SKM-1 (cell line): ENCODE measurements around the gene ELMO2.

Experiments
- DNase-seq: peaks from one replicate; lab custom pipeline; 2025; ENCODE audit not compliant: unreplicated experiment; lab: John Stamatoyannopoulos, UW

Gene ELMO2, protein sequence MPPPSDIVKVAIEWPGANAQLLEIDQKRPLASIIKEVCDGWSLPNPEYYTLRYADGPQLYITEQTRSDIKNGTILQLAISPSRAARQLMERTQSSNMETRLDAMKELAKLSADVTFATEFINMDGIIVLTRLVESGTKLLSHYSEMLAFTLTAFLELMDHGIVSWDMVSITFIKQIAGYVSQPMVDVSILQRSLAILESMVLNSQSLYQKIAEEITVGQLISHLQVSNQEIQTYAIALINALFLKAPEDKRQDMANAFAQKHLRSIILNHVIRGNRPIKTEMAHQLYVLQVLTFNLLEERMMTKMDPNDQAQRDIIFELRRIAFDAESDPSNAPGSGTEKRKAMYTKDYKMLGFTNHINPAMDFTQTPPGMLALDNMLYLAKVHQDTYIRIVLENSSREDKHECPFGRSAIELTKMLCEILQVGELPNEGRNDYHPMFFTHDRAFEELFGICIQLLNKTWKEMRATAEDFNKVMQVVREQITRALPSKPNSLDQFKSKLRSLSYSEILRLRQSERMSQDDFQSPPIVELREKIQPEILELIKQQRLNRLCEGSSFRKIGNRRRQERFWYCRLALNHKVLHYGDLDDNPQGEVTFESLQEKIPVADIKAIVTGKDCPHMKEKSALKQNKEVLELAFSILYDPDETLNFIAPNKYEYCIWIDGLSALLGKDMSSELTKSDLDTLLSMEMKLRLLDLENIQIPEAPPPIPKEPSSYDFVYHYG

DNA sequence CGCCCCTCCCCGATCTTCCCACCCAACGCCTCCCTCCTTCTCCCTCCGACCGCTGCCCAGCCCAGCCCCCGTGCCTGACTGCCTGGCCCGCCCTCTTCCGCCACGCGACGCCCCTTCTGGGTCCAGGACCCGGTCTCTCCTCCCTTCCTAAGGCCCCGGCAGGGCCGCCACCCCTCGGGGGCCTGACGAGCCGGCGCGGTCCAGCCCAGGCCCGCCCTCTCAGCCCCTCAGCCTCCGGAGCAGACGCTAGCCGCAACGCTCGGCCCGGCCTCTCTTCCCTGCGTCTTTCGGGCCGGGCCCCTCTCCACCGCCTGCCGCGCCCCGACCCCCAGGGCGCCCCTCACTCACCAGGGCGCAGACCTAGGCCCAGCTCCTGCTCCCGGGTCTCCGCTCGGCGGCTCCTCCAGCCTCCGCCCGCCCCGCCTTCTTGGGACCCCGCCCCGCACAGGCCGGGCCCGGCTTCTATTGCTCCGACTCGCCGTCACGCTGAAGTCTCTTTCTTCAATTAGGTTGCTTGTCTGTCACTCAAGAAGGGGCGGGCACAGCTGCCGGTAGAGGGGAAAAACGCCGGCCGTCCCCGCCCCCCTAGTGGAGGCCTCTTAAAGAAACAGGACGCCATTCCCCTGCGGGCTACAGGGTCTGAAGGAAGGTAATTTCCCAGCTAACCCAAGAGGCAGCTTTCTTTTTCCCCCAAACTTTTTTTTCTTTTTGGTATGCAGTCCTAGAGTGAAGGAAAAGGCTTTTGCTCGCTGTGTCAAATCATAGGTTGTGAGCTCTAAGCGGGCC is at the start of gene ELMO2:
Gene ELMO2, minus strand, starts transcription at position 416 of the 786 bp plus-strand sequence. CDS start 12,133 bp downstream, outside the sequence.
- DNase-seq, result peak; percentile 94

DNA sequence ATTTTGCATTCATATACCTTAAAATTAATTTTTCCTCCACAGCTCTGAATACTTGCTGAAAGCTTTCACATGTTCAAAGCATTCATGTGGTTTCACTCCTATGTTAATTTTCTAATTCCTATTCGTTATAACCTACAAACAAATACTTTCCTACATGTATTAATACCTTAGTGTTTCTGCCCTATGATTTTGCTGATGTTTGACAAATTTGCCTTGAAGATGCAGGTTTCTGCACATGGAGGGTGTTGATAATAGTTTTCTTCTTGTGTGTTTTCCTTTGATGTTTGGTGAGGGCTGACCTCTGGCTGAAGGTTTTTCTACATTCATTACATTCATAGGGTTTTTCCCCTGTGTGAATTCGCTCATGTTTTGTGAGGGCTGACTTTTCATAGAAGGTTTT is 49.3 kb upstream of the ELMO2 start:
- no peak for DNase-seq

DNA sequence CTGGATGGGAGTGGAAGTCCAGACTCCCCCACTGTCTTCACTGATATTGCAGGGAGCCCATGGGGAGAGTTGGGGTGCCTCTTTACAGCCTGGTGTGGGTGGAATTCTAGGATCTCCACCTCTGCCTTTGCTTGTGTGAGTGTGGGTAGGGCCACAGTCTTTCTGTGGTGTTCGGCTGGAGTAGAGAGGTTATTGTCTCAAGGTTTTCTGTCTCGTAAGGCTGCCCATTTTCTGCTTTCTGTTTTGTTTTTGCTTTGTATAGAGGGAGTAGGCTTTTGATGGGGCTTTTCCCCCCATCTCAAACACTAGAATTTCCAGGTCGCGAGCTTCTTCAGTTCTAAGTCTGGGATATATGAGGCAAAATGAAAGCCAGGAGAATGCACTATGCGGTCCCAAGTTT is 40.4 kb upstream of the ELMO2 start:
- DNase-seq, result no peak

DNA sequence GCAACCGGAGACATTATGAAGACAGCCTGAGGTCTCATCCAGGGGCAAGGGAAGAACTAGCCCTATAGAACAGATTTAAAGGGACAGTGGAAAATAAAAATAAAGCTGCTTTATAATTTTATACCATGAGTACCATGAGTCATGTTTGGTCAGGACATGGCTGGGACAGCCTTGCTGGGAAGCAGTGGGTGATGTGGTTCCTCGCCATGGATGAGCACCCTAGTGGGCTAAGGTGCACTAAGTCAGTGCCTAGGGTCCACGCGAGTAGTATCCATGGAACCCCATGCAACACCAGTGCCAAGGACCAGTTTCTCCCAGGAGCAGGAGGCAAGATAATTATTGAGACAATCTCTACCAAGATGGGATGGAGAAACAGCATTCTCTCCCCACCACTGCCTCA is 33.4 kb upstream of the ELMO2 start:
- no peak for DNase-seq

DNA sequence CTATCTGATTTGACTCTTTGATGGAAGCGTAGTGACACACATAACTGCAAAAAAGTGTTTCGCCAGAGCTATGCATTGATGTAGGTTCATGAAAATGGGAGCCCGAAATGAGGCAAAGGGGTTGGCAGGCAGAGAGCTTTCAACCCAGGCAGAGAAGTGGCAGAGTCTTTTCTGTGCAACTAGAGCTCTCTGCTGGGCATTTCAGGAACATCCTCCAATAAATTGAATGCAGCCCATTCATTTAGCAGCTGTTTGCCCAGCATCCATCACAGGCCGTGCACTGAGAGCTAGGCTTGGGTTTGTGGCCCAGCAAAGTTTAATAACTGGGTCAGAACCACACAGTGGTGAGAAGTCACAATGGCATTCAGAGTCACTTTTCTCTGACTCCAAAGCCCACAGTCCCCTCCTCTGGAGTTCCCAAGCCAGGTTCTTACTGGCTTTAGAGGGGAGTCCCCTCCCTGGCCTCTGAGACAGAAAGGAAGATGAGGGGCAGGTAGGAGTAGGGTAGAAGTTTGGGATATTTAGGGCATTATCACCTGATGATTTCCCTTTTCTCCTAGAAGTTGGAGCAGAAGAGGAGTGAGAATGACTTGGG is 31.8 kb upstream of the ELMO2 start:
- peak; percentile 7 for DNase-seq

DNA sequence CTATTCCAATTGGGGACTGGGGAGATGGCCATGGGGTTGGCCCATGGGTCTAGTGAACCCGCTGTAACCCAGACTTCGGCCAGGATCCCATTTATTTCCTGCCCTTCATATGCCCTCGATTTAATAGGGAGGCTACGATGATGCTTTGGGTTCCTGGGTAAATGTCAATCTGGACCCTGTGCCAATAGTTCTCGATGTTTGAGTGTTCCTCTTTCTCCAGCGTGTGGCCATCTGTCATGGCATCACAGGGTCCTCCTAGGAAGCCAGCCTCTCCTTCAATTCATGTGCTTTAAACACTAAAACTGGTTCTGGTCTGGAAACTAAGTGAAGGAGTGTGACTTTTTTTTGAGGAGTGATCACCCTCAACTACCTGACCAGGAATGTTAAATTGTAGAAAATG is 28.7 kb upstream of the ELMO2 start:
- no peak for DNase-seq

DNA sequence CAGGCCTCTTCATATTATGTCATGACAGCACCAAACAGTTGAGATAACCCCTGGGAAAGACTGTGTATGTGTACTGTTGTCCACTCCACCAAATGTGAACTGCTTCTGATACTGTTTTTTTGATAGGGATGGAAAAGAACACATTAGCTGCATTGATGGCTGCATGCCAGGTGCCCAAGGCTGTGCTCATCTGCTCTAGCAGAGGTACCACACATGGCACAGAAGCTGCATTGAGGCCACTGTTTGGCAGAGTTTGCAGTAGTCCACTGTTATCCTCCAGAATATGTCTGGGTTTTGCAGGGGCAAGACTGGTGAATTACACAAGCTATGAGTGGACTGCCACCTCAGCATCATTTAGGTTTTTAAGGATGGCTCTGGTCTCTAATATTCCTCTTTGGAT is 28.2 kb upstream of the ELMO2 start:
- no peak for DNase-seq

DNA sequence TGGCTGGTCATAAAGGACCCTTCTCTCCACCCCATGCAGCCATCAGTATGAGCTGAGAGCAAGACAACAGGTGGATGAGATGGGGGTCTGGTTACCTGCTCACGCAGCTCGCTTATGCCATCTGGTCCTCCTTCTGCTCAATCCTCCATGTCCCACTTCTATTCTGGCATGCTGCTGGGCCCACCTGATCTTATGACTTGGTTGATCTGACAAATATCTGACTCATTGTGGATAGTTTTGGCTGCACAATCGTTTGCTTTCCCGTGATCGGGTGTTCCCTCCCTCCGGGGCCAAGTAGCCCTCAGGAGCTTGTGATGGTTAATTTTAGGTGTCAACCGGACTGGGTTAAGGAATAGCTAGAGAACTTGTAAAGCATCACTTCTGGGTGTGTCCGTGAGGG is 26.6 kb upstream of the ELMO2 start:
- DNase-seq, result no peak

DNA sequence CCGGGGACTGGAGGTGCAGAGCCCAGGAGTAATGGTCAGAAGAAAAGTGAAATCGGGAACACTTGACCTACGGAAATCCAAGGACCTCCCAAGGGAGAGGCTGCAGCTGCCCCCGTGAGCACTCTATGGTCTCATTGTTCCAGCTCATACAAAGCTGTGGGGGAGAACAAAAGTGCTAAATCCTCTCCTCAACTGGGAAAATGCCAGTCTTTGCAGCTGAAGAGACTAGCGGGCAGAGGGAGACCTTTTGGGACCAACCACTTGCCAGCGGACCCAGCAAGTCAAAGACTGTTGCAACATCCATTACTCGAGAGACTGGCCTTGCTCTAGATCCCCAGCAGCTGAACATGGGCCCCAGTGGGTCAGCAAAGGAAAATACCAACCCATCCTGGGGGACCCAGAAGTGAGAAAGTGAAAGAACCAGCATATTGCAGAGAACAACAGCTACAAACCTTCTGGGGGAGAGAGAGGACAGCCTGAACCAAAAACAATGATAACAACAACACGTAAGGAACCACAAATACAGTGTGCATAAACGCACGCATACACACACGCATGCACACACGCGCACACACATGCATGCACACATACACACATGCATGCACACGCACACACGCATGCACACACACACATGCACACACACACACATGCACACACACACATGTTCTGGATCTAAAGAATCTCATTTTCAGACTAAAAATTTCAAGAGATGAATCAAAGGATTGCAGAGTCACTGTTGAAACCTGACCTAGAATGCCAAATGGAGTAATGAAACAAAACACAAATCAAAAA is 24.7 kb upstream of the ELMO2 start:
- no peak for DNase-seq

DNA sequence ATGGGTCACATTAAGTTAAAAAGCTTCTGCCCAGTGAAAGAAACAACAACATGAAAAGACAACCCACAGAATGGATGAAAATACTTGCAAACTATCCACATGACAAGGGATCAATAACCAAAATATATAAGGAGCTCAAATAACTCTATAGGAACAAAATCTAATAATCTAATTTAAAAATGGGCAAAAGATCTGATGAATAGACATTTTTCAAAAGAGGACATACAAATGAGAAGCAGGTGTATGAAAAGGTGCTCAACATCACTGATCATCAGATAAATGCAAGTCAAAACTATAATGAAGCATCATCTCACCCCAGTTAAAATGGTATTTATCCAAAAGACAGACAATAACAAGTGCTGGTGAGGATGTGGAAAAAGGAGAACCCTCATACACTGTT is 21.0 kb upstream of the ELMO2 start:
- DNase-seq, result no peak

DNA sequence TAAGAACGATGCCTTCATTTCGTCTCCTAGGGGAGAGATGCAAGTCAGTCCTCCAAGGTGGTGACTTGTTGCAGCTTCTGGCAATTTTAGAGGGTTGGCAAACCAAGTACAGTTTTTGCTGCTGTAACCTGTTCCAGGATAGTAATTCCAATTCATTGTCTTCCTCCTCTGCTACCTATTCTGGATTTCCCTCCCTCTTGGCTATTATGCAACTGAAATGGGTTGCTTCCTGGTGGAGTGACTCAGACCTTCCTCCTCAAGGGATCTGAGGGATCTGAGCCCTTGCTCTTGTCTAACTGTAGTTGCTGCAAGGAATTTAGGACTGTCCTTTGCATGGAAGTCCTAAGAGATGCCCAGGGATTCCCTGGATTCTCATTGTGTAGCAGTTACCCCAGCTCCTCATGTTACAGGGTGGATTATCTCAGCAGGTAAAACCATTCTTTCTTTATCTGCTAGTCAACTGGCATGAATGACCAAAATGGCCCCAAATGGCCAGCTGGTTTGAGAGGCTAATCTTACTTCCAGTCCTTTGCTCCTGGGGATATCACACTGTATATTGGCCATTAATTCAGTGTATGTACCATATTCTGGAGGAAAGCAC is 17.6 kb upstream of the ELMO2 start:
- no peak for DNase-seq

DNA sequence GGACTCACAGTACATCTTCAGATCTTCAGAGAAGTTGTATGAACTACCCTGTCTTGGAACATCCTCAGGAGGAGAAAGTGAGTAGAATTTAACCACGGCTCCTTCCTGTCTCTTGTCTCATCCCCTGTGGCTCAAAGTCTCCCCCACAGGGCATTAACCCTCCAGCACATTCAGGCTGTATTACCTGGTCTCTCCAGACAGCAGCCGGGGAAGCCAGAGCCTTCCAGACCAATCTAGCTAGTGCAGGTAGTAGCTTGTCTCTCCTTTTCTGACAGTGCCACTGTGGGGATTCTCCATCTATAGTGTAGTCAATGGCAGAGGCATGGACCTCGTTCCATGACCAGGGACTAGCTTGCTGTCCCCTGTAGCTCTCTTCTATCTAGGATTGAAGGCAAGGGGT is 16.9 kb upstream of the ELMO2 start:
- DNase-seq, result no peak

DNA sequence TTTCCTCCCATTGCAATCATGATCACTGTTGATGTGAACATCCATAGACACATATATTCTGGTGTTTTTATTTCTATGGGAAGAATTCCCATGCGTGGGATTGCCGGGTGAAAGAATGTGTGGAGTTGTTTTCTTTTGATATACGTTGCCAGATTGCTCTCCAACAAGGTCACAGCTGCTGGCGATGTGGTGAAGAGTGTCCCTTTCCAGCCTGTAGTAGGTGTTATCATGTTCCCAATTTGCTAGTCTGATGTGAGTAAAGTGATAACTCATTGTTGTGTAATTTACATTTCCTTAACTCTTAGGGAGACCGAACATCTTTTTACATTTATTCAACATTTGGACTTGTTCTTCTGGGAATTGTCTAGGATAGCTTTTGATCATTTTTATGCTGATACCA is 14.5 kb upstream of the ELMO2 start:
- DNase-seq, result no peak

DNA sequence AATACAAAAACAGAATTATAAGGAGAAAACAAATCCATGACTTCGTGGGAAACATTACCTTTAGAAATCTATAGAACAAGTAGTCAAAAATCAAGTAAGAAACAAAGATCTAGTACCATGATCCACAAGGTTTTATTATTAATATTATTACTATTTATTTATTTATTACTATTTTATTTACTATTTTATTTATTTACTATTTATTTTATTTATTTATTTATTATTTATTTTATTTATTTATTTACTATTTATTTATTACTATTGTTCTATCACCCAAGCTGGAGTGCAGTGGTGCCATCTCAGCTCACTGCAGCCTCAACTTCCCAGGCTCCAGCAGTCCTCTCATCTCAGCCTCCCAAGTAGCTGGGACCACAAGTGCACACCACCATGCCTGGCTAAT is 13.5 kb upstream of the ELMO2 start:
- no peak for DNase-seq

DNA sequence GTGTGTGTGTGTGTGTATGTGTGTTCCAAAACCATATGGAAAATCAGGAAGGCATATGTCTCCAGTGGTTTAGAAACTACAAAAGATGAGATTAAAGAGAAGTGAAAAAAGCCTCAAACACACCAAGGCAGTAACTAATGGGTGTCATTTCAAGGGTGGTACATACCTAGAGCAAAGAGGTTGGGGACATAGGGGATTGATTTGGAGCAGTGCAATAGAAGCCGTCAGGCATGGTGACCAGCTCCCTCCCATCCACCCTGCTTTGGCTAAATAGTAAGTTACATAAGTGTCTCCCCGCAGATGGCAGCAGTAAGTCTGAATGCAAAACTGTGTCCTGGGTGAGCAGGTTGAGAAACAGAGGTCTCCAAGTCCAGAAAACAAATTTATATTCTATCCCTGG is 10.4 kb upstream of the ELMO2 start:
- DNase-seq, result no peak

DNA sequence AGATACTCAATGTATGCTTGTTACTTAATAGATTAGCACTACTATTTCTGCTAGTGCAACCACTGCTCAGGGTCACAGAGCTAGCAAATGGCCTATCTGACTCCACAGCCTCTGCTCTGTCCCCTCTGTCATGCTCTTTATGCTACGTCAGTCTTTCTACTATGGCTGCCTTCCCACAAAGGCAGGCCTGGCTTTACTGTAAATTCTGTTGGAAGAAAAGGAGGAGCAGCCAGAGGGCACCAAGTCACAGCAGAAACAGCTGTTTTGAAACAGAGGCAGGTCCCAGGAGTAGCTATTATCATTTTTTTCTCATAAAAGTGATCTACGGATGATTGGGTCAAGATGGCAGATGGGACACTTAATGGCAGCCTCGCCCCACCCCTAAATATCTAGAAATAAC is 10.0 kb upstream of the ELMO2 start:
- DNase-seq, result no peak

DNA sequence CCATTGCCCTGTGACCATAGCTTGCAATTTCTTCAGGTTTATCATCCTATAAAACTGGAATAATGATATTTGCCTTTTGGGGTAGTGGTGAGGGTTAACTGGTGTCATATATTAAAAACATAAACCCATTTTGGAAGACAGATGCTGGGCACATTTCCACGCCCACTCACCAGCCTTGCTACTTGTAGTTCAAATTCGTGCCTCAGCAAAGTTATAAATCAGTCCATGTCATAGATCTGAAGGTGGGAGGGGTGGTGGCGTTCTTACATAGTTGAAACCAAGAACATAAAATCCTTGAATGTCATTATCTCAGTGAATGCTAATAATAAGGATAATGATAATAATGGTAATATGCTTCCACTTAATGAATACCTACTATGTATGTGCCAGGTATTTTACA is 9.4 kb upstream of the ELMO2 start:
- no peak for DNase-seq

DNA sequence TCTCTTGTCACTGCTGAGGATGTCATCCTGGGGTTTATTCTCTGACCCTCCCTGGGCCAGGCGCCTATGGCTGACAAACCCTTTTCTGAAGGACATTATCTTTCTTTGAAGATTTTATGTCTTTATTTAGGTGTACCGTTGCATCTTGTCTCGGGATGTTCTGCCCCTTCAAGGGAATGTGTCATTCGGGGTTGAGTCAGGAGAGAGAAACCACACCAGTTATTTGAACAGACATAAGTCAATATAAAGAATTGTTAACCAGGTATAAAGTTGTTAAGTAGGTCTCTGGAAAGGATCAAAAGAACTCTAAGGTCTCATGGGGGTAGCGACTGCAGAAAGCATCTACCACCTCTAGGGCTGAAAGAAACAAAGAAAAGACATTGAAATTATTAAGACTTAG is 8.2 kb upstream of the ELMO2 start:
- DNase-seq, result no peak

DNA sequence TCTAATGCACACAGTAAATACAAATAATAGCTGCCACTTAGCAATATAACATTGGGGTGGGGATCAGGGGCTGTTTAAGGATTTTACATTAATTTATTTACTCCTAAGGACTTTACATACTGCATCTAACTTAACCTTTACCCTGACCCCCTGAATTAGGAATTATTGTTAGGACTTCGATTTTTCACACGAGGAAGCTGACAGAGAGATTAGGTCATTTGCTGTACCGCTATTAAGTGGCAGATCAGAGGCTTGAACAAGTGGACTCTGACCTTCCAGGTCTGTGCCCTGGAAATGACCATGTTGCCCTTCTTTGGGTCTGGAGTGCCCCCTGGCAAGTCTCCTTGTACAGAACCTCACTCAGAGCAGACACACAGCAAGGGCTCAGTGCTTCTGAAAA is 5.2 kb upstream of the ELMO2 start:
- no peak for DNase-seq

DNA sequence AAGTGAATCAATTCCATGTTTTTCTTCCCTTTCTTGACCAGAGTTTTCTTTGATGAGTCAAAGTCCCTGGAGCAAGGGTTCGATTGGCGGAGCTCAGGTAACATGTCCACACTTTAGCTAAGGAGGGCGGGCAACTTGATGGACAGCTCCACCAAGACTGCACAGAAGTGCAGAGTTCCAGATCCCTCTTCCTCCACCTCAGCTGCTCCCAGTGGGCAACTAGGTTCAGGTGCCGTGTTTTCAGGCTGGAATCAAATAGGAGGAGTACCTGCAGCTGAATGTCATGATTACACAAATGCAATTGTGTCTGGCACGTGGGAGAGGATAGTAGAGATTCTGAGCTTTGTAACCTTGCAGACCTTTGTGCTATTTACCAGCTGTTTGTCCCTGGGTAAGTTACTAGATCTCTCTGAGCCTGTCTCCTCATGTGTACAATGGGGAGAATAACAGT is 1.9 kb upstream of the ELMO2 start:
- no peak for DNase-seq
